Trophoblast cell (in vitro differentiated cells and primary cell): Measurements from ENCODE around the gene EYA2.

Experiments
- DNase-seq, 2 donors: peaks; one replicate each; pipeline ENCODE4 v3.0.0-alpha.2; 2016
- H2AFZ ChIP-seq: 2 replicates; pipeline ENCODE4 v1.6.1; 2013; ENCODE audit warnings: low read length, moderate library complexity, mild to moderate bottlenecking; ENCODE audit not compliant: insufficient read depth, poor library complexity
- H2AK5ac ChIP-seq: 2 replicates; pipeline ENCODE4 v1.6.1; 2013; ENCODE audit warnings: mild to moderate bottlenecking, low read length
- H2BK120ac ChIP-seq: 2 replicates; pipeline ENCODE4 v1.6.1; 2013; ENCODE audit warnings: low read length, mild to moderate bottlenecking, moderate library complexity; ENCODE audit not compliant: insufficient read depth, poor library complexity
- H2BK12ac ChIP-seq: 2 replicates; pipeline ENCODE4 v1.6.1; 2013; ENCODE audit warnings: mild to moderate bottlenecking, low read length, moderate library complexity
- H2BK5ac ChIP-seq: 2 replicates; pipeline ENCODE4 v1.6.1; 2013; ENCODE audit warnings: low read length, low read depth, moderate library complexity, mild to moderate bottlenecking; ENCODE audit not compliant: poor library complexity
- H3K14ac ChIP-seq: 2 replicates; pipeline ENCODE4 v1.6.1; 2013; ENCODE audit warnings: mild to moderate bottlenecking, low read length
- H3K18ac ChIP-seq: 2 replicates; pipeline ENCODE4 v1.6.1; 2013; ENCODE audit warnings: mild to moderate bottlenecking, low read length
- H3K23ac ChIP-seq: 2 replicates; pipeline ENCODE4 v1.6.1; 2013; ENCODE audit warnings: low read length
- H3K27ac ChIP-seq: 2 replicates; pipeline ENCODE4 v1.5.1; 2013; ENCODE audit warnings: low read depth, mild to moderate bottlenecking, inconsistent platforms, low read length, moderate library complexity
- H3K27me3 ChIP-seq: 2 replicates; pipeline ENCODE4 v1.6.1; 2013; ENCODE audit warnings: inconsistent platforms, mild to moderate bottlenecking, low read length, moderate library complexity; ENCODE audit not compliant: insufficient read depth
- H3K36me3 ChIP-seq, 2 experiments: 1 replicate in 1 of 2; 2 replicates in 1 of 2; pipeline ENCODE4 v1.6.1; 2013; ENCODE audit warnings: low read length in 2 of 2, mild to moderate bottlenecking in 2 of 2, moderate library complexity in 1 of 2; ENCODE audit not compliant: insufficient read depth in 2 of 2, control insufficient read depth in 1 of 2
- H3K4ac ChIP-seq: 2 replicates; pipeline ENCODE4 v1.6.1; 2013; ENCODE audit warnings: low read depth, mild to moderate bottlenecking, low read length, moderate library complexity
- H3K4me1 ChIP-seq, 2 experiments: 1 replicate in 1 of 2; 2 replicates in 1 of 2; pipeline ENCODE4 v1.6.1; 2013; ENCODE audit warnings: low read length in 2 of 2, mild to moderate bottlenecking in 2 of 2, moderate library complexity in 1 of 2; ENCODE audit not compliant: insufficient read depth in 2 of 2, control insufficient read depth in 1 of 2
- H3K4me2 ChIP-seq: 2 replicates; pipeline ENCODE4 v1.6.1; 2013; ENCODE audit warnings: inconsistent platforms, mild to moderate bottlenecking, low read length, moderate library complexity
- H3K4me3 ChIP-seq: 2 replicates; pipeline ENCODE4 v1.5.1; 2013; ENCODE audit warnings: mild to moderate bottlenecking, low read depth, low read length, inconsistent platforms
- H3K79me1 ChIP-seq: one replicate; pipeline ENCODE4 v1.6.1; 2013; ENCODE audit warnings: low read length
- H3K79me2 ChIP-seq: 2 replicates; pipeline ENCODE4 v1.6.1; 2013; ENCODE audit warnings: low read length, mild to moderate bottlenecking; ENCODE audit not compliant: control insufficient read depth, insufficient read depth, poor library complexity
- H3K9ac ChIP-seq: 2 replicates; pipeline ENCODE4 v1.6.1; 2013; ENCODE audit warnings: mild to moderate bottlenecking, low read length
- H3K9me3 ChIP-seq: 2 replicates; pipeline ENCODE4 v1.6.1; 2013; ENCODE audit warnings: low read depth, mild to moderate bottlenecking, control low read depth, inconsistent platforms, low read length; ENCODE audit not compliant: insufficient read depth
- H4K12ac ChIP-seq: 2 replicates; pipeline ENCODE4 v1.6.1; 2013; ENCODE audit warnings: low read depth, mild to moderate bottlenecking, low read length, moderate library complexity
- H4K8ac ChIP-seq: 2 replicates; pipeline ENCODE4 v1.6.1; 2013; ENCODE audit warnings: low read depth, mild to moderate bottlenecking, low read length, moderate library complexity
- H4K91ac ChIP-seq: one replicate; pipeline ENCODE4 v1.6.1; 2013; ENCODE audit warnings: low read depth, mild to moderate bottlenecking, low read length, moderate library complexity
- WGBS: extraction: QIAGEN DNeasy Blood & Tissue Kit; methylation state at CpG from one replicate; pipeline ENCODE4 v1.1.7; 2013; ENCODE audit warnings: missing lambda C conversion rate; ENCODE audit not compliant: insufficient read length, insufficient coverage; ENCODE audit errors: extremely low coverage; 5-methylcytosine and 5-hydroxymethylcytosine counted together

Gene EYA2

GRCh38 chr20:47178277-47178676 lies 283.6 kb downstream of the EYA2 start:
- H2AK5ac ChIP-seq = no peak overlapping the region
- H4K8ac ChIP-seq = no peak overlapping the region
- H4K91ac ChIP-seq = no peak overlapping the region
- no peaks in the 10 kb centered on the region for H3K9me3 ChIP-seq
- no peaks in the 10 kb centered on the region for H3K79me1 ChIP-seq
- H3K9ac ChIP-seq = no peak overlapping the region
- no peaks in the 10 kb centered on the region for H3K4me1 ChIP-seq
- peaks cover 3 to 17% of the 10 kb centered on the region in 2 experiments for H3K36me3 ChIP-seq
- no peak for DNase-seq
- no peak overlapping the region for H3K4me3 ChIP-seq
- no CpG with 5 or more reads among the region's 3 CpGs for WGBS
- H2BK5ac ChIP-seq = no peak overlapping the region
- no peak overlapping the region for H2AFZ ChIP-seq
- H4K12ac ChIP-seq = no peak overlapping the region
- no peak overlapping the region for H3K4ac ChIP-seq
- H3K23ac ChIP-seq = no peak overlapping the region
- no peak overlapping the region for H2BK120ac ChIP-seq
- no peak overlapping the region for H3K4me2 ChIP-seq
- H3K79me2 ChIP-seq = no peaks in the 10 kb centered on the region
- no peak overlapping the region for H2BK12ac ChIP-seq
- H3K14ac ChIP-seq = no peak overlapping the region
- no peak overlapping the region for H3K27ac ChIP-seq
- no peak overlapping the region for H3K18ac ChIP-seq
- no peaks in the 10 kb centered on the region for H3K27me3 ChIP-seq

DNA sequence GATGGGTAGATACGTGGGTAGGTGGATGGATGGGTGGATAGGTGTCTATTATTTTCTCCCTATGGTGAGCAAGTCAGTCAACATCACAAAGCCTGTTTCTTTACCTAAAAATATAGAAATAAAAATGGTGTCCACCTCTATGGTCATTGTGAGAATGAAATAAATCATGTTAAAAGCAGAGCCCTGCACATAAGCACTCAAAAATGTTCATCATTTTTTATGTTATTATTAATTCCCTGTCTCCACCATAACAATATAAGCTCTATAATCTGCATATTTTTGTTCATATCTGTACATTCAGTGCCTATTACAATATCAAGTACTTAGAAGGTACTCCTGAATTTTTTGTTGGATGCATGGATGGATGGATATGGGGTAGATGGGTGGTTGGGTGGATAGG lies 284.2 kb downstream of the EYA2 start:
- H3K79me1 ChIP-seq = no peaks in the 10 kb centered on the region
- H4K91ac ChIP-seq = no peak overlapping the region
- no peak overlapping the region for H3K18ac ChIP-seq
- H3K4me2 ChIP-seq = no peak overlapping the region
- H4K12ac ChIP-seq = no peak overlapping the region
- no peak overlapping the region for H3K14ac ChIP-seq
- H3K79me2 ChIP-seq = no peaks in the 10 kb centered on the region
- no peak overlapping the region for H2AK5ac ChIP-seq
- peaks cover 4 to 17% of the 10 kb centered on the region in 2 experiments for H3K36me3 ChIP-seq
- H3K4ac ChIP-seq = no peak overlapping the region
- no peak overlapping the region for H3K23ac ChIP-seq
- no CpG with 5 or more reads among the region's 1 CpG for WGBS
- H4K8ac ChIP-seq = no peak overlapping the region
- no peak overlapping the region for H2BK12ac ChIP-seq
- no peak overlapping the region for H2AFZ ChIP-seq
- no peaks in the 10 kb centered on the region for H3K4me1 ChIP-seq
- no peak overlapping the region for H3K9ac ChIP-seq
- H3K9me3 ChIP-seq = no peaks in the 10 kb centered on the region
- H2BK120ac ChIP-seq = no peak overlapping the region
- no peak overlapping the region for H2BK5ac ChIP-seq
- H3K4me3 ChIP-seq = no peak overlapping the region
- no peak for DNase-seq
- H3K27me3 ChIP-seq = no peaks in the 10 kb centered on the region
- no peak overlapping the region for H3K27ac ChIP-seq

DNA sequence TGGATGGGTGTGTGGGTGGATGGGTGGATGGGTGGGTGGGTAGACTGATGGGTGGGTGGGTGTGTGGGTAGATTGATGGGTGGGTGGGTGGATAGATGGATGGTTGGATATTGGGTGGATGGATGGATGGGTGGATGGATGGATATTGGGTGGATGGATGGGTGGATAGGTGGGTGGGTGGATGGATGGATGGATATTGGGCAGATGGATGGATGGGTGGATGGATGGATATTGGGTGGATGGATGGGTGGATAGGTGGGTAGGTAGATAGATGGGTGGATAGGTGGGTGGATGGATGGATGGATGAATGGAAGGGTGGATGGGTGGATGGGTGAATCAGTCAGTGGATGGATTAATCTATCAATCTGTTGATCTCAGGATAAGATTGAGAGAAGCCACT lies 284.6 kb downstream of the EYA2 start:
- Histone ChIP-seq H3K27ac (no peak overlapping the region), H3K36me3 (peaks cover 6 to 17% of the 10 kb centered on the region in 2 experiments), H3K23ac (no peak overlapping the region), H3K79me1 (no peaks in the 10 kb centered on the region), H3K18ac (no peak overlapping the region), H3K27me3 (no peaks in the 10 kb centered on the region), H4K8ac (no peak overlapping the region), H3K4ac (no peak overlapping the region), H3K9ac (no peak overlapping the region), H3K9me3 (no peaks in the 10 kb centered on the region), H2BK120ac (no peak overlapping the region), H3K79me2 (no peaks in the 10 kb centered on the region), H2AK5ac (no peak overlapping the region), H3K14ac (no peak overlapping the region), H3K4me3 (no peak overlapping the region), H2BK5ac (no peak overlapping the region), H4K91ac (no peak overlapping the region), H2BK12ac (no peak overlapping the region), H2AFZ (no peak overlapping the region), H3K4me1 (no peaks in the 10 kb centered on the region), H4K12ac (no peak overlapping the region), H3K4me2 (no peak overlapping the region)
- no peak for DNase-seq

DNA sequence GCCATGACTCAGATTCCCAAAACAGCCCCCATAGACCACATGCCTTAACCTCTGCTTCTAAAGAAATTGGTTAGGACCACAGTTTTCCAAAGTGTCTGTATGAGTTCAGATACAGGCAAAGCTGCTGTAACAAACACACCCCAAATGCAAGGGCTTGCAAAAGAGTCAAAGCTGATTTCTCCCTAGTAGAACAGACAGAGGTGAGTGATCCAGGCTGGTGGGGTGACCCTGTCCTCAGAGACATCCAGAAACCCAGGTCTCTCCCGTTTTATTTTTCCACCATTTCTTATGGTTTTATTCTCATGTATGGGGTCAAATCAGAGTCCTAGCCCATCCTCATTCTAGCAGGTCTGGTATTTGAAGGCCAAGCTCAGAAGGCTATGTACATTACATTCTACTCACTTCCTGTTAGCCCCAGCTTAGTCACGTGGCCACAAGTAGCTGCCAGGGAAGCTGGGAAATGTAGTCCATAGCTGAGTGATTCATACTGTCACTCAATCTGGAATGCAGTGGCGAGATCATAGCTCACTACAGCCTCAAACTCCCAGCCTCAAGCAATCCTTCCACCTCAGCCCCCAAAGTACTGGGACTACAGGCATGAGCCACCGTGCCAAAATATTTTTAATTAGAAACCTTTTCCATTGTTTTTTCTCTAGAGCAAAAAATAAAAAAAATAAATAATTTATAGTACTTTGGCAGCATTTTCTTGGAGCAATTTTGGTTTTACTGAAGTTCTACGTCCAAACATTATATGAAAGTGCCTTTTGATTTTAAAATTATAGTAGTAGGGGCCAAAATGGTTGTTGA lies 286.6 kb downstream of the EYA2 start:
- no peak overlapping the region for H3K14ac ChIP-seq
- no peak overlapping the region for H2BK120ac ChIP-seq
- DNase-seq = peak; percentile 60 to 78
- no peaks in the 10 kb centered on the region for H3K9me3 ChIP-seq
- no peaks in the 10 kb centered on the region for H3K4me1 ChIP-seq
- H3K36me3 ChIP-seq = peaks cover 6 to 15% of the 10 kb centered on the region in 2 experiments
- H4K8ac ChIP-seq = peak overlapping the region; percentile 44
- H3K4ac ChIP-seq = no peak overlapping the region
- H2BK5ac ChIP-seq = no peak overlapping the region
- H3K79me1 ChIP-seq = no peaks in the 10 kb centered on the region
- no peak overlapping the region for H2BK12ac ChIP-seq
- H2AK5ac ChIP-seq = no peak overlapping the region
- WGBS = no CpG with 5 or more reads among the region's 5 CpGs
- no peak overlapping the region for H3K4me3 ChIP-seq
- no peaks in the 10 kb centered on the region for H3K79me2 ChIP-seq
- no peak overlapping the region for H4K12ac ChIP-seq
- no peak overlapping the region for H3K4me2 ChIP-seq
- no peak overlapping the region for H2AFZ ChIP-seq
- no peak overlapping the region for H3K27ac ChIP-seq
- H3K27me3 ChIP-seq = no peaks in the 10 kb centered on the region
- no peak overlapping the region for H3K9ac ChIP-seq
- H3K18ac ChIP-seq = no peak overlapping the region
- H3K23ac ChIP-seq = no peak overlapping the region
- no peak overlapping the region for H4K91ac ChIP-seq
